ENCODE measurements around the gene MAGI2. TPM values are rescaled to one million over a fixed set of nuclear protein-coding genes. Genes with fewer than 3 reads are reported as not detected.

MAGI2 gene
- total RNA-seq: 10 to 100 TPM; 17.9 to 21.0 TPM
- long read RNA-seq, donor 1, partial matches to known transcripts: 1 of 22 reads
- long read RNA-seq, donor 1, other reads (novel, unspliced or antisense): 21 of 22 reads
- long read RNA-seq, donor 2, partial matches to known transcripts: 0 of 6 reads
- long read RNA-seq, donor 2, other reads (novel, unspliced or antisense): 6 of 6 reads

DNA sequence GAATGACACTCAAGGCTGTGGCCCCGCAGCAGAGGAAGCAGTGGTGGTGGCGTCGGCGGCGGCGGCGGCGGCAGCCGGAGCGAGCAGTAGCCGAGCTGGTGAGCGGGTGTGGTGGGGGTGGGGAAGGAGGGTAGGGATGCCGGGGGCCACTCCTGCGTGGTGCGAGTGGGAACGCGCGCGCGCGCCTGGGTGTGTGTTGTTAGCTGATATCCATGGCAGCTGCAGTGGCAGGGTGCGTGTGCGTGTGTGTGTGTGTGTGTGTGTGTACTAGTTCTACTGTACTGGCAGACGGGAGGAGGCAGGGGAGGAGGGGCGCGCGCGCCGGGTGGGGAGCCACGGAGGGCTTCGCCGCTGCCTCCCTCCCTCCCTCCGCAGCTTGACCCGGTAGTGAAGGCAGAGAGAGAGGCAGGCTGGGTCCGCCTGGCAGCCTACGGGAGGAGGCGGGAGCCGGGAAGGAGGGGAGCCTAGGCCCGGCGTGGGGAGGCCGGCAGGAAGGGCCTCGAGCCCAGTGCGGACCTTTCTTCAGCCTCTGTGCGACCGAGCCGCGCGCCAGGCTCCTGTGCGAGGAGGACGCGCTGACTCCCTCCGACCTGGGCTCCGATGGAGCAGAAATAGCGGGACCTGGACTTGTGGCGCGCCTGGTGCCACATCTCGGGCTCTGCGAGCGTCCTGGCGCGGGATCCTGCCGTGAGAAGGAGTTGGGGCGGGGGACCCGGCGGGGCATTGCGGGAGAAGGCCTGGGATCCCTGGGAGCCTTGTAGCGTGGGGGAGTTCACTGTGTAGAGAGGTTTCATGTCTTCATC is at the start of gene MAGI2:
MAGI2 (minus strand) TSS at position 110 of the 803 bp plus-strand sequence. CDS start 347 bp downstream, outside the sequence.
- intact Hi-C loops (cut with DNase I): loop anchor here in 1 of 2 donors (5.0 kb wide), 1 partner anchor 156 kb away; no protein-coding TSS in a partner anchor
- peak; percentile 96 for DNase-seq (ENCODE audit: low spot score)

GRCh38 chr7:79502151-79502550 is 48.7 kb upstream of the MAGI2 start:
- intact Hi-C loops (cut with DNase I): no loop called here
- no peak for DNase-seq (ENCODE audit: low spot score)

DNA sequence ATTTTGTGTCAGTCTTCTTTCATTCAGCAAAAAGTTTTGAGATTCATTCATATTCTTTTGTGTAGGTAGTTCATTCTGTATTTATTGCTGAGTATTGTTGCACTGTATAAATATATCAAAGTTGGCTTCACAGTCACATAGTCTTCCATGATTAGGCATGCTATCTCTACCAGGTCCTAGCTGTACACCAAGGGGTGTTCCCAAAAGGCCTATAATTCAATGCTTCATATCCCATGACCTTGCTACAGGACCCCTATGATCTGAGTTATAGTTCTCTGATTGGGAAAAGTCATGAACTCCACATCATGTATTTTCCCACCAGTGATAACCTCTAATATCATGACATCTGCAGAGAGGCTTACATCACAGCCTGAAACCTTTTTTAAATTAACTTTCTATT is 47.3 kb upstream of the MAGI2 start:
- intact Hi-C loops (cut with DNase I): no loop called here
- no peak for DNase-seq (ENCODE audit: low spot score)

DNA sequence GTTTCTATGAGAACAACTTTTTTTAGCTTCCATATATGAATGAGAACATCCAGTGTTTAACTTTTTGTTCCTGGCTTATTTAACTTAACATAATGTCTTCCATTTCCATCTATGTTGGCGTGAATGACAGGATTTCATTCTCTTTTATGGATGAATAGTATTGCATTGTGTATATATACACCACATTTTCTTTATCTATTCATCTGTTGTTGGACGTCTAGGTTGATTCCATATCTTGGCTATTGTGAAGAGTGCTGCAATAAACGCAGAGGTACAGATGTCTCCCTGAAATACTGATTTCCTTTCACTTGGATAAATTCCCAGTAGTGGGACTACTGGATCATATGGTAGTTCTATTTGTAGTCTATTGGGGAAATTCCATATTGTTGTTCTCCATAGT is 44.3 kb upstream of the MAGI2 start:
- intact Hi-C loops (cut with DNase I): no loop called here
- no peak for DNase-seq (ENCODE audit: low spot score)

DNA sequence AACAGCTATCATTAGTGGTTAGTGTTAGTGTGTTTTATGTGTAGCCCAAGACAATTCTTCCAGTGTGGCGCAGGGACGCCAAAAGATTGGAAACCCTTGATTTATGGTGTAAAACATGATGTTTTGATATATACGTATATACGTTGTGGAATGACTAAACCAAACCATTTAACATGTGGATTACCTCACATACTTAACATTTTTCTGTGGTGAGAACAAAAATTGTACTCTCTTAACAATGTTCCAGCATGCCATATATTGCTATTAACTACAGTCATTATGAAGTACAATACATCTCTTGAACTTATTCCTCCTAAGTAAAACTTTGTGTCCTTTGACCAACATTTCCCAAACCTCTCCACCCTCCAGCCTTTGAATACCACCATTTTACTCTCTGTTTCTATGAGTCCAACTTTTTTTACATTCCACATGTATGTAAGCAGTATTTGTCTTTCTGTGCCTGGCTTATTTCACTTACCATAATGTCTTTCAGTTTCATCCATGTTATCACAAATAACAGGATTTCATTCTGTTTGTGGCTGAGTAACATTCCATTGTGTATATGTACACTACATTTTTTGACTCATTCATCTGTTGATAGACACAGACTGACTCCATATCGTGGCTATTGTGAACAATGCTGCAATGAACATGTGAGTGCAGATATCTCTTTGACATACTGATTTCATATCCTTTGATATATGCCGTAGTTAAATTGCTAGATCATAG is 42.2 kb upstream of the MAGI2 start:
- intact Hi-C loops (cut with DNase I): no loop called here

DNA sequence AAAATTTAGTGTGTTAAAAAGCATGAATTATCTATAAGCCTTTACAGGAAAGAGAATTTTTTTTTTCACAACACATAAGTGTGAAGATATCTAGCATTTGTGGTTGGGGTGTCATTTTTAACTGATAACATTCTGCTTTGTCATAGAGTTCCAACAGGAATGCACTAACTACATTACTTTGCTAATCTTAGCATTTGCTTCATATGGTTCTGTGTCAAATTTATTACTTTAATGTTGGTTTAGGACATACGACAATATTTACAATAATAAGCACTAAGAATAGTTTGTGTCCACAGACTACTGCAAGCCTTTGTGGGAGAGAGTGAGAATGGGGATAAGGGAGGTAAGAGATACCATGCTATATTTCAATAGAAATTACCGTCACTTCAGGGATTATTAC is 40.6 kb upstream of the MAGI2 start:
- intact Hi-C loops (cut with DNase I): no loop called here
- no peak for DNase-seq (ENCODE audit: low spot score)

More for the DNA sequence above, 42.2 kb upstream of the MAGI2 start:
- DNase-seq (ENCODE audit: low spot score): no peak

DNA sequence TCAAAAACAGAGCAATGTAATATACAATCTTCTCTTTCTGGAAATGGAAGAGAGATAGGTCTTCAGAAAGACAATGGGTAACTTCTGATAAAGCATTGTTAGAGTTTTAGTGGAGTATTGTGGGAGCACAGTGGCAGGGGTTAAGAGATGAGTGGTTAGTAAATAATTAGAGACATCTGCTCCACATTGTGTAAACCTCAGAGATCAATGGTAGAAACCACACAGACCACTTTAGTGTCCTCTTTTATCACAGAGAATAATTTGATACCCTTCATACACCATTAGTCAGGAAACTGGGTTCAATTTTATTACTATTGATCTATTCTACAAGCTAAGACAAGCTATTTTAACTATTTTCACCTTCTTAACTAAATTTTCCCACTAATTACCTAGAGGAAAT is 35.9 kb upstream of the MAGI2 start:
- DNase-seq (ENCODE audit: low spot score): no peak
- intact Hi-C loops (cut with DNase I): no loop called here

DNA sequence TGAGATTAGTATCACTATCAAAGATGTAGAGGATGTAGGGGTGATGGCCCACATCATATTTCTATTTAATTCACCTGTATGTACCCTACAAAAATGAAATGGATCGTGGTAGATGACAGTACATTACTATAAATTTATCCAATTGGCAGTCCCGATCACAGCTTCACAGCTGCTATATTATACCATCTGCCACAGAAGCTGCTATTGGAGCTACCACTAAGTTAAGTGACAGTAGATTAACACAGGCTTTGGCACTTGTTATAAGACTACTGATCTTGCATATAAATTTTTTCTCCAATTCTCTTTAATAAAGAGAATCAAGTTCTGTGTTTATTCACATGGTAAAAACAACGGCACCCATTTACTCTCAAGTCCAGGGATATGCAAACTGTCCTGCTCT is 24.9 kb upstream of the MAGI2 start:
- intact Hi-C loops (cut with DNase I): no loop called here
- DNase-seq (ENCODE audit: low spot score): no peak

DNA sequence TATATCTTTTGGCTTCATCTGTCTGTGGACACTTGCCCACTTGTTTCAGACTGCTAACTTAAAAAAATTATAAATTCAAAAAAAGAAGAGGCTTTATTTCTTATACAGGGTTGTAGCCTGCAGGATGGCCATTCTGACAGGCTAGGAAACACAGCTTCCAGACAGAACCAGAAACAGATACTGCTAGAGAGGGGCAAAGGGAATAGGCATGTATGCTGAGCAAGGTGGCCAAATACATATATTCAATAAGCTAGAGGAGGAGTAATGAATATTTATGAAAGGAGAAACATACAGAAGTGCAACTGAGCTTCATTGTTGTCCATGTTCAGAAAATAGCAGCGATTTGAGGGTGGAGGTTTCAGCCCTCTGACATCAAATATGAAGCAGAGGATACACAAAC is 22.0 kb upstream of the MAGI2 start:
- intact Hi-C loops (cut with DNase I): no loop called here
- no peak for DNase-seq (ENCODE audit: low spot score)

GRCh38 chr7:79471699-79472098 is 18.2 kb upstream of the MAGI2 start:
- intact Hi-C loops (cut with DNase I): no loop called here

GRCh38 chr7:79471283-79471682 is 17.8 kb upstream of the MAGI2 start:
- intact Hi-C loops (cut with DNase I): no loop called here
- DNase-seq (ENCODE audit: low spot score): no peak

More at GRCh38 chr7:79471699-79472098, 18.2 kb upstream of the MAGI2 start:
- DNase-seq (ENCODE audit: low spot score): no peak

DNA sequence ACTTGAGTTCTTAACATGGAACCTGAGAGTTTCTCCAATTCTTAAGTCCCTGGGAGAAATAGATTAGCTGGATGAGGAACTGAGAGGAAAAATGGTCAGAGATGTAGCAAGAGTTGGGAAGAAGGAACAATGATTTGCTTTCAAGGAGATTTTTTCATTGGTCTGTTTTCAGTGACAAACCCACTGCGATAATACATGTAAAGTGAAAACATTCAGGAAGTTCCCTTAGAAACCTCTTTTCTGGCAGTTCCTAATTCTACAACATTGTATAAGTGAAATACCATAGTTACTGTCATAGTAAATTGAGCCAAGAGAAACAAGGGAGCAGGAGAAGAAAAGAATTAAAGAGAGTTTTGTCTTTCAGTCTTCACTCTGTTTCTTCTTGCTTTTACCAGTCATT is 12.1 kb upstream of the MAGI2 start:
- intact Hi-C loops (cut with DNase I): no loop called here
- DNase-seq (ENCODE audit: low spot score): no peak

GRCh38 chr7:79464051-79464450 is 10.6 kb upstream of the MAGI2 start:
- intact Hi-C loops (cut with DNase I): no loop called here
- no peak for DNase-seq (ENCODE audit: low spot score)

DNA sequence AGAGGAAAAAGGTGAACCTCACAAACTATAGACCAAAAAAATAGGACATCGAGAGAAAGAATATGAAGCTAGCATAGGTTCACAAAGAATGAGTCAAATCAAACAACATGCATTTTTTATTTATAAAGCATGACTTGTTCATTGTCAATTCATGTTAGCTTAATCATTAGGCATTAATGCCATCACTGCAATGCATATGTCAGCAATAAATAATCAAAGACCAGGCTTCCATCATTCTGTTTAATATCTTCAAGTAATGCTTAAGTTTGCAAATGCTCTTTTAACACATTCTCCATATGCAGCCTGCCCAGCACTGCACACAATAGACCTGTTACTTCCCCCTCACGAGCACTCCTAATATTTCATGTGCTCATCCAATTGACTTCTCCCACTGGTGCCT is 8.9 kb upstream of the MAGI2 start:
- DNase-seq (ENCODE audit: low spot score): no peak
- intact Hi-C loops (cut with DNase I): no loop called here

GRCh38 chr7:79461660-79462059 is 8.2 kb upstream of the MAGI2 start:
- no peak for DNase-seq (ENCODE audit: low spot score)
- intact Hi-C loops (cut with DNase I): no loop called here

GRCh38 chr7:79459381-79459780 is 5.9 kb upstream of the MAGI2 start:
- intact Hi-C loops (cut with DNase I): no loop called here
- DNase-seq (ENCODE audit: low spot score): peak; percentile 80

DNA sequence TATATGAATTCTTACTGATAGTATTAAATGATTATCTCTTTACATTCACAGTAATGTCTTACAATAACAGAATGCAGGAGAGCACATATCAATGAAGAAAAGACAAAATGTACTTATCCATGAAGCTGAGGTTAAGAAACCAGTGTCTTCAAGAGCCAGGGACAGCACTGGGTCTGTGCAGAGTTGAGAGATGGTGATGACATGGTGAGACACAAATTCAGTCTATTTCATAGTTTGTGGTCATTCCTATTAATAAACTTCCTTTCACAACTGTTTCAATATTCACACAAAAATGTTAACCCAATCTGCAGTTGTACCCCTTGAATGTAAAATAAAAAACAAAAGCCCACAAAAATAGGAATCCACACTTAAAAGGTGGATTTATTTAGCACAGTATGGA is 5.3 kb upstream of the MAGI2 start:
- intact Hi-C loops (cut with DNase I): no loop called here
- no peak for DNase-seq (ENCODE audit: low spot score)

- DNase-seq (ENCODE audit: low spot score): no peak
- intact Hi-C loops (cut with DNase I): no loop called here
Observed at GRCh38 chr7:79455173-79455790, 1.8 kb upstream of the MAGI2 start.

DNA sequence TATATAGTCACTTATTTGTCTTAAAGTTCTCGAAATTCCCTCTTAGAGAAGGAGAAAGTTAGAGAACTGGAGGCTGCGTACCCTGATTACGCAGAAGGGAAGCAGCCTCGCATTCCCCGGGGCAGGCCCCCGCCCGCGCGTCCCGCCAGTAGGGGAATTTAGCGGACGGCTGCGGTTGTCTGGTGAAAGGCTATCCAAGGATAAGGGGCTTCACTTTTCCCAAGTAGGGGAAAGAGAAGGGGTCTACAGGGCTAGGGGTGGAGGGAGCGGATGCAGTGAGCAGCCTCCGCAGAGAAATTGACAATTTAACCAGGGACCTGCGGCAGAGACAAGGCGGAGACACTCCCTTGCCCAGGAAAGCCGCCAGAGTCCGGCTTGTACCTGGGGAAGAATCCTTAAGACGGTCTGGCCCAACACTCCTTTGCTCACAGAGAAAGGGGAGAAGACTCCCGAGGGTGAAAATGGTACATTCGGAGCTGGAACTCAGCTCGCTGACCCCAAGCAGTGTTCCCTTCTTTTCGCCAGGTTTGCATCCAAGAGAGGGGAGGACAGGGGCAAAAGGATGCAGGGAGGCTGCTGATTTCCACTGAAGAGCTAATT is 994 bp upstream of the MAGI2 start:
- peak; percentile 82 for DNase-seq (ENCODE audit: low spot score)

DNA sequence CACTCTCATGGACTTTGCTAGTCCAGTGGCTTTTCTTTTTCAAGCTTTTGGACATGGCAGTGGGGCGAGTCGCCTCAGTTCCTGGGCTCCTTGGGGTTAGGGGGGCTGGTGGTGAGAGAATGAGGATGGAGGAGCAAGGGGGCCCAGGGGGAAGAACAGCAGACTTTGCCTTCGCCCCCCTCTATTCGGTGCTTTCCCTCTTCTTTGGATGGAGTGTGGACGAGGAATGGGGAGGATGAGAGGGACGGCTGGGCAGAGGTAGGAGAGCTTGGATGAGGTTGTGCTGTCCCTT is 255 bp downstream of the MAGI2 start:
- DNase-seq (ENCODE audit: low spot score): no peak
- intact Hi-C loops (cut with DNase I): loop anchor here in 1 of 2 donors (5.0 kb wide), 1 partner anchor 156 kb away; no protein-coding TSS in a partner anchor

More for the DNA sequence above, 994 bp upstream of the MAGI2 start:
- intact Hi-C loops (cut with DNase I): loop anchor here in 1 of 2 donors (5.0 kb wide), 1 partner anchor 157 kb away; no protein-coding TSS in a partner anchor

Measured in posterior vena cava (tissue), 2 donors.